ENCODE results near the gene TTC27.

Gene TTC27

GRCh38 chr2:32627814-32628579 is at the start of gene TTC27:
TSS of gene TTC27 (plus strand) at chr2:32628050. CDS start at chr2:32628293, 243 bp downstream.
- Histone ChIP-seq H3K27me3 (ENCODE audit: control insufficient read depth in 1 of 2, insufficient read depth in 2 of 2, low read length in 2 of 2) (no peaks in the 10 kb centered on the region), H3K9me3 (ENCODE audit: control insufficient read depth in 2 of 2, low read length in 2 of 2) (no peaks in the 10 kb centered on the region), H3K27ac (ENCODE audit: low read length) (peak within 1 kb of the TSS; percentile 70), H3K9ac (ENCODE audit: low read length in 2 of 2) (peak within 1 kb of the TSS; percentile 95 to 97), H3K4me3 (ENCODE audit: low read length in 2 of 2) (peak within 1 kb of the TSS; percentile 95 to 97), H3K4me1 (ENCODE audit: control insufficient read depth, insufficient read depth, low read length) (peaks cover 10% of the 10 kb centered on the region), H3K36me3 (ENCODE audit: control insufficient read depth in 2 of 2, insufficient read depth in 2 of 2, low read length in 2 of 2) (peaks cover 3 to 7% of the 10 kb centered on the region in 2 donors)

- Histone ChIP-seq H3K27ac (ENCODE audit: low read length) (no peak overlapping the region), H3K9me3 (ENCODE audit: control insufficient read depth in 2 of 2, low read length in 2 of 2) (no peaks in the 10 kb centered on the region)
Measured at GRCh38 chr2:32591669-32592463, 36.0 kb upstream of the TTC27 start.

DNA sequence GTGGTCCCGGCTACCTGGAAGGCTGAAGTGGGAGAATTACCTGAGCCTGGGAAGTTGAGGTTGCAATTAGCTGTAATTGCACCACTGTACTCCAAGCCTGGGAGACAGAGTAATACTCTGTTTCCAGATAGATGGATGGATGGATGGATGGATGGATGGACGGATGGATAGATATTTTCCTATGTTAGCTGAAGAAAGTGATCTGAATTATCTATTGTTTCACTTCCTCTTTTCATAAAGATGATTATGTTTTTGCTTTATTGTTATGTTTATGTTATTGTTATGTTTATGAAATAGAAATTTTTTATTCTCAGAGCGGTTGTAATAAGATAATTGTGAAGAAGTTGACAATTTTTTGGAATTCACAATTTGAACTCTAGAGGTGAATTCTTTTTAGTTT is 33.3 kb upstream of the TTC27 start:
- Histone ChIP-seq H3K9ac (ENCODE audit: low read length in 2 of 2) (no peak overlapping the region), H3K4me1 (ENCODE audit: control insufficient read depth, insufficient read depth, low read length) (no peaks in the 10 kb centered on the region), H3K9me3 (ENCODE audit: control insufficient read depth in 2 of 2, low read length in 2 of 2) (no peaks in the 10 kb centered on the region), H3K27me3 (ENCODE audit: control insufficient read depth in 1 of 2, insufficient read depth in 2 of 2, low read length in 2 of 2) (no peaks in the 10 kb centered on the region), H3K4me3 (ENCODE audit: low read length in 2 of 2) (no peak overlapping the region), H3K27ac (ENCODE audit: low read length) (no peak overlapping the region), H3K36me3 (ENCODE audit: control insufficient read depth in 2 of 2, insufficient read depth in 2 of 2, low read length in 2 of 2) (peaks cover 2 to 4% of the 10 kb centered on the region in 2 donors)

More at GRCh38 chr2:32591669-32592463, 36.0 kb upstream of the TTC27 start:
- Histone ChIP-seq H3K4me1 (ENCODE audit: control insufficient read depth, insufficient read depth, low read length) (no peaks in the 10 kb centered on the region), H3K27me3 (ENCODE audit: control insufficient read depth in 1 of 2, insufficient read depth in 2 of 2, low read length in 2 of 2) (no peaks in the 10 kb centered on the region), H3K9ac (ENCODE audit: low read length in 2 of 2) (no peak overlapping the region), H3K4me3 (ENCODE audit: low read length in 2 of 2) (no peak overlapping the region), H3K36me3 (ENCODE audit: control insufficient read depth in 2 of 2, insufficient read depth in 2 of 2, low read length in 2 of 2) (peaks cover 2 to 4% of the 10 kb centered on the region in 2 donors)

DNA sequence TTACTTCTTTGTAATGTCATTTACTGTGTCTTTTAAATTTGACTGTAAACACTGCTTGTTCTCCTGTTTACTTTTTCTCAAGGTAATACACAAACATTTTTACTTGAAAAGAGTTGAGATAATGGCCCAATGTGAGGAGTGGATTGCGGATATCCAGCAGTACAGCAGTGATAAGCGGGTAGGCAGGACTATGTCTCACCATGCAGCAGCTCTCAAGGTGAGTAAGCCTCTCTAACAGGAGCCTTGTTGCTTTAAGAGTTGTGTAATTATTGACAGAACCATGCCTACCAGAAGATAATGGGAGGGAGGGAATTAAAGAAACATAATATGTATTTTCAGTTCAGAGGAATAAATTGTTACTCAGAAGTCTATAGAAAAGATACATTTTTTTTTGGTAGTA is 16.5 kb upstream of the TTC27 start:
- no peak overlapping the region for H3K27ac ChIP-seq (ENCODE audit: low read length)
- H3K9ac ChIP-seq (ENCODE audit: low read length in 2 of 2): no peak overlapping the region
- peaks cover 12 to 24% of the 10 kb centered on the region in 2 donors for H3K36me3 ChIP-seq (ENCODE audit: control insufficient read depth in 2 of 2, insufficient read depth in 2 of 2, low read length in 2 of 2)
- H3K27me3 ChIP-seq (ENCODE audit: control insufficient read depth in 1 of 2, insufficient read depth in 2 of 2, low read length in 2 of 2): no peaks in the 10 kb centered on the region
- no peaks in the 10 kb centered on the region for H3K4me1 ChIP-seq (ENCODE audit: control insufficient read depth, insufficient read depth, low read length)
- no peaks in the 10 kb centered on the region for H3K9me3 ChIP-seq (ENCODE audit: control insufficient read depth in 2 of 2, low read length in 2 of 2)
- no peak overlapping the region for H3K4me3 ChIP-seq (ENCODE audit: low read length in 2 of 2)

DNA sequence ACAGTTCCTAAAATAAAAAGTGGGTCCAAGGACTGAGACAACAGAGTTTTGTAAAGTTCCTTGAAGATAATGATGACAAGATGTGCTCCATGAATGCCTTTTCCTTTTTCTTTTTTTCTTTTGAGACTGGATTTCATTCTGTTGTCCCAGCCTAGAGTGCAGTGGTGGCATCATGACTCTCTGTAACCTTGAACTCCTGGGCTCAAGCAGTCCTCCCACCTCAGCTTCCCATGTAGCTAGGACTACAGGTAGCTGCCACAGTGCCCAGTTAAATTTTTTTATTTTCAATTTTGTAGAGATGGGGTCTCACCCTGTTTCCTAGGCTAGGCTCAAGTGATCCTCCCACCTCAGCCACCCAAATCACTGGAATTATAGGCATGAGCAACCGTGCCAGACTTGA is 16.1 kb upstream of the TTC27 start:
- Histone ChIP-seq H3K36me3 (ENCODE audit: control insufficient read depth in 2 of 2, insufficient read depth in 2 of 2, low read length in 2 of 2) (peaks cover 12 to 24% of the 10 kb centered on the region in 2 donors), H3K27ac (ENCODE audit: low read length) (no peak overlapping the region), H3K9ac (ENCODE audit: low read length in 2 of 2) (no peak overlapping the region)

DNA sequence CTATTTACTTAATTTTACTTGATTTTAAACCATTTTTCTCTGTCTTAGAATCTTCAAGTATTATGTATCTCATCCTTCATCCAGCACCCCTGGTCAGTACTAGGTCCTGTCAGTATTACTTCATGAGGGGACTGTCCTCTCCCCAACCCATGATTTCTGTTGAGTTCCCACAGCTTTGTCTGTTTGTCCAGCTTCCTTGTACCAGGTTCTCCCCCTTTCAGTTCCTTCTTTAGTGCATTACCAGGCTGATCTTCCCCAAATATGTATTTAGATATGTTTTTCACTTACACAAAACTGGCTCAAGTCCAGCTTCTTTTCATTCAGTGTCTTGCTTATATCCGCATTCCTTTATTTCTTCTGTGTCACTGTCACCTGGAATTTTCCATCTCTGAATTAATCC is 13.8 kb upstream of the TTC27 start:
- Histone ChIP-seq H3K4me3 (ENCODE audit: low read length in 2 of 2) (no peak overlapping the region), H3K27ac (ENCODE audit: low read length) (no peak overlapping the region)

More for the DNA sequence above, 16.1 kb upstream of the TTC27 start:
- H3K4me1 ChIP-seq (ENCODE audit: control insufficient read depth, insufficient read depth, low read length): no peaks in the 10 kb centered on the region
- H3K9me3 ChIP-seq (ENCODE audit: control insufficient read depth in 2 of 2, low read length in 2 of 2): no peaks in the 10 kb centered on the region
- H3K27me3 ChIP-seq (ENCODE audit: control insufficient read depth in 1 of 2, insufficient read depth in 2 of 2, low read length in 2 of 2): no peaks in the 10 kb centered on the region
- no peak overlapping the region for H3K4me3 ChIP-seq (ENCODE audit: low read length in 2 of 2)

DNA sequence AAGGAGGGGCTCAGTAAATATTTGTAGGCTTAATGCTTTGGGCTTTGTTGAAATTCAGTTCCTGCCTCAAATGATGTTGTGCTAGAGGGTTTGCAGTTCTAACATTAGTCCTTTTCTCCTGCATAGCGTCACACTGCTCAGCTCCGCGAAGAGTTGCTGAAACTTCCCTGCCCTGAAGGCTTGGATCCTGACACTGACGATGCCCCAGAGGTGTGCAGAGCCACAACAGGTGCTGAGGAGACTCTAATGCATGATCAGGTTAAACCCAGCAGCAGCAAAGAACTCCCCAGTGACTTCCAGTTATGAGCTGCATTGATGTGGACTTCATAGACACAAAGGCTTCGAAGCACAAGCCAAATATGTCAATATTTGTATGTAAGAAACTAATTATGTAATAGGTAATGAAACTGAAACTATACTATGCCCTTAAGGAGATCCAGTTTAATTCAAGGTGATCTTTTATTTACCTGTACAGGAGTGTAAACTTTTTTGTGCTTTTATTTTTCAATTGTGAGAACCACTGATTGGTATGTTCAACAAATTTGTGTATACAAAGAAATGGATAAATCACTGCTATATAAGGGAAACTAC is 10.2 kb upstream of the TTC27 start:
- Histone ChIP-seq H3K9ac (ENCODE audit: low read length in 2 of 2) (no peak overlapping the region), H3K27ac (ENCODE audit: low read length) (no peak overlapping the region), H3K27me3 (ENCODE audit: control insufficient read depth in 1 of 2, insufficient read depth in 2 of 2, low read length in 2 of 2) (no peaks in the 10 kb centered on the region), H3K36me3 (ENCODE audit: control insufficient read depth in 2 of 2, insufficient read depth in 2 of 2, low read length in 2 of 2) (peaks cover 11 to 25% of the 10 kb centered on the region in 2 donors), H3K9me3 (ENCODE audit: control insufficient read depth in 2 of 2, low read length in 2 of 2) (no peaks in the 10 kb centered on the region), H3K4me1 (ENCODE audit: control insufficient read depth, insufficient read depth, low read length) (peaks cover 5% of the 10 kb centered on the region), H3K4me3 (ENCODE audit: low read length in 2 of 2) (no peak overlapping the region)

More for the DNA sequence above, 13.8 kb upstream of the TTC27 start:
- Histone ChIP-seq H3K9ac (ENCODE audit: low read length in 2 of 2) (no peak overlapping the region), H3K36me3 (ENCODE audit: control insufficient read depth in 2 of 2, insufficient read depth in 2 of 2, low read length in 2 of 2) (peaks cover 17 to 32% of the 10 kb centered on the region in 2 donors), H3K9me3 (ENCODE audit: control insufficient read depth in 2 of 2, low read length in 2 of 2) (no peaks in the 10 kb centered on the region), H3K27me3 (ENCODE audit: control insufficient read depth in 1 of 2, insufficient read depth in 2 of 2, low read length in 2 of 2) (no peaks in the 10 kb centered on the region), H3K4me1 (ENCODE audit: control insufficient read depth, insufficient read depth, low read length) (no peaks in the 10 kb centered on the region)

DNA sequence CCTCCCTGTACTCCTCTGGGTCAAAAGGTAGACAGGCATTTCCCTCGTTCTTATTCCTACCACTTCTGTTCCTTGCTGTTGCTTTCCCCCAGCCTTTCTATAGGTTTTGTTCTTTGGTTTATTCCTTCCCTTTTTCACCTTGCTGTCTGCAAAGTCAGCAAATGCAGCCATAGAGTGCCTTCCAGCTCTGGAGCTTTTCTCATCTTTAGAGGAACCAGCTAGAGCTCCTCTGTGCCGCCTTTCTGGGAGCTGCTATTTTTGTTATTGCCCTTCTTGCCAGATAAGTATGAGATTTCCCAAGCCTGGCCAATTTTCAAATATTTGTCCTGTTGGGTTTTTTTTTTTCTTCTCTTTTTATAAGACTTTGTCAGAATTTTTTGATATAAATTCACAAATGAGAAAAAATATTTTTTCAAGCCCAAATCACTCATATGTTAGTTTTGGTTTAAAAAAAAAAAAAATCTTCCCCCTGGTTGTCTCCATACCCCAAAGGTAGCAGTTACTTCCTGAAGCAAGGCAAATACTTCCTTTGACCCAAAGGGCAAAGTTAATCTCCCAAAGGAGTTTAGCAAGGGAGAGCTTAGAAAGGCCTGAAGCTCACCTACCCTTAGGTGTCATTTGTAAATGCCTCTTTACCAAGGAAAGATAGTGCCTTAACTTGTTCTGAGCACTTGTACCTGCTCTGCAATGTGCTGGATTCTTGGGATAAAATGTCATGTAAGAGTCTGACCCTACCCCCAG is 5.1 kb upstream of the TTC27 start:
- H3K27ac ChIP-seq (ENCODE audit: low read length): peak overlapping the region; percentile 55
- peaks cover 10% of the 10 kb centered on the region for H3K4me1 ChIP-seq (ENCODE audit: control insufficient read depth, insufficient read depth, low read length)

DNA sequence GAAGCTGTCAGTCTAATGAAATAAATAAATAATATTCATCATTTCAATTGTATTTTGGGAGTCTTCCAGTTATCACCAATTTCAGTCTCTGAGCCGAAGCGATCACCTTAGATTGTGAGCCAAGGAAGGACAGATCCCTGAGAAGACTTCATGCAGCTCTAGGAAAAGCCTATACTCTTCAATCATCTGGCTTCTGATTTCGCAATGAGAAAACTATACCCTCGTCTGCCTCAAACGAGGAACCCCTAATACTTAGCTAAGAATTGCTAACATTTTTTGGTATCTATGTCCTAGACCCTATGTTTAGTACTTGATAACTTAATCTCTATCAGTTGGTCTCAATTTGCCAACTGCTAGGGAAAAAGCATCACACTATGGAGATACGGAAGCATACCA is 4.5 kb upstream of the TTC27 start:
- H3K4me3 ChIP-seq (ENCODE audit: low read length in 2 of 2): no peak overlapping the region
- no peak overlapping the region for H3K27ac ChIP-seq (ENCODE audit: low read length)
- H3K27me3 ChIP-seq (ENCODE audit: control insufficient read depth in 1 of 2, insufficient read depth in 2 of 2, low read length in 2 of 2): no peaks in the 10 kb centered on the region
- H3K4me1 ChIP-seq (ENCODE audit: control insufficient read depth, insufficient read depth, low read length): peaks cover 10% of the 10 kb centered on the region
- peaks cover 3 to 10% of the 10 kb centered on the region in 2 donors for H3K36me3 ChIP-seq (ENCODE audit: control insufficient read depth in 2 of 2, insufficient read depth in 2 of 2, low read length in 2 of 2)
- H3K9me3 ChIP-seq (ENCODE audit: control insufficient read depth in 2 of 2, low read length in 2 of 2): no peaks in the 10 kb centered on the region
- H3K9ac ChIP-seq (ENCODE audit: low read length in 2 of 2): no peak overlapping the region

More for the DNA sequence above, 5.1 kb upstream of the TTC27 start:
- no peaks in the 10 kb centered on the region for H3K27me3 ChIP-seq (ENCODE audit: control insufficient read depth in 1 of 2, insufficient read depth in 2 of 2, low read length in 2 of 2)
- peaks cover 4 to 12% of the 10 kb centered on the region in 2 donors for H3K36me3 ChIP-seq (ENCODE audit: control insufficient read depth in 2 of 2, insufficient read depth in 2 of 2, low read length in 2 of 2)
- no peak overlapping the region for H3K4me3 ChIP-seq (ENCODE audit: low read length in 2 of 2)
- H3K9ac ChIP-seq (ENCODE audit: low read length in 2 of 2): no peak overlapping the region
- no peaks in the 10 kb centered on the region for H3K9me3 ChIP-seq (ENCODE audit: control insufficient read depth in 2 of 2, low read length in 2 of 2)

DNA sequence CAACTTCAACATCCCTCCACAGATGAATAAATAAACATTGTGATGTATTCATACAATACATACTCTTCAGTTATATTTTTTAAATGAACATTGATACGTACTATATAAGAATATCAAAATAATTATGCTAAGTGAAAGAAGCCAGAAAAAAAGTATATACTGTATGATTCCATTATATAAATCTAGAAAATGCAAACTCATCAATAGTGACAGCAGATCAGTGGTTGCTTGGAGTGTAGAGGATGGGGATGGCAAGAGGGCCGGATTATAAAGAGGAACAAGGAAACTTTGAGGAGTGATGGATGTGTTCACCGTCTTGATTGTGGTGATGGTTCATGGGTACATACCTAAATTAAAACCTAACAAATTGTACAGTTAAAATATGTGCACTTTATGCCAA is 3.0 kb upstream of the TTC27 start:
- H3K9ac ChIP-seq (ENCODE audit: low read length in 2 of 2): no peak overlapping the region
- no peak overlapping the region for H3K4me3 ChIP-seq (ENCODE audit: low read length in 2 of 2)
- no peaks in the 10 kb centered on the region for H3K27me3 ChIP-seq (ENCODE audit: control insufficient read depth in 1 of 2, insufficient read depth in 2 of 2, low read length in 2 of 2)

More for the DNA sequence above, 3.0 kb upstream of the TTC27 start:
- no peaks in the 10 kb centered on the region for H3K9me3 ChIP-seq (ENCODE audit: control insufficient read depth in 2 of 2, low read length in 2 of 2)
- peaks cover 0 to 6% of the 10 kb centered on the region in 2 donors for H3K36me3 ChIP-seq (ENCODE audit: control insufficient read depth in 2 of 2, insufficient read depth in 2 of 2, low read length in 2 of 2)
- H3K27ac ChIP-seq (ENCODE audit: low read length): no peak overlapping the region
- H3K4me1 ChIP-seq (ENCODE audit: control insufficient read depth, insufficient read depth, low read length): peaks cover 15% of the 10 kb centered on the region
